Stimulated activated CD8-positive, alpha-beta memory T cell treated with anti-CD3 and anti-CD28 coated beads, Interleukin-4, amount 100 ng/mL, for 1 hour (primary cell): Measurements from ENCODE around the gene B4GALNT4.
"Not testable (repeated sequence)": the region's sequence is repeated elsewhere in the genome, so short reads cannot be mapped to it uniquely, and the experiment has no call there.

Experiments
- DNase-seq, 2 donors: peaks; one replicate each; pipeline ENCODE4 v3.0.0-alpha.2; 2020; ENCODE audit warnings: low read depth in 2 of 2, low spot score in 1 of 2

The B4GALNT4 gene

GRCh38 chr11:369336-370018, at the start of gene B4GALNT4:
TSS of gene B4GALNT4 (plus strand) at chr11:369499. CDS start at chr11:369804, 305 bp downstream.
- no peak for DNase-seq

GRCh38 chr11:319888-320273, 49.4 kb upstream of the B4GALNT4 start:
- not testable (repeated sequence) for DNase-seq

GRCh38 chr11:324156-324555, 45.1 kb upstream of the B4GALNT4 start:
- no peak for DNase-seq

GRCh38 chr11:324593-325517, 44.4 kb upstream of the B4GALNT4 start:
- DNase-seq, result not testable (repeated sequence)

GRCh38 chr11:325796-326591, 43.3 kb upstream of the B4GALNT4 start:
- DNase-seq, result no peak

GRCh38 chr11:326592-326841, 42.8 kb upstream of the B4GALNT4 start:
- DNase-seq, result no peak

GRCh38 chr11:326842-327580, 42.3 kb upstream of the B4GALNT4 start:
- DNase-seq, result no peak

- no peak for DNase-seq
These were observed 41.7 kb upstream of the B4GALNT4 start for GRCh38 chr11:327581-327923.

- no peak for DNase-seq
These were observed 41.3 kb upstream of the B4GALNT4 start for GRCh38 chr11:328012-328411.

GRCh38 chr11:328516-329100, 40.7 kb upstream of the B4GALNT4 start:
- DNase-seq, result not testable (repeated sequence)

- no peak for DNase-seq
These were observed 39.4 kb upstream of the B4GALNT4 start for GRCh38 chr11:329886-330253.

GRCh38 chr11:330307-330693, 39.0 kb upstream of the B4GALNT4 start:
- no peak for DNase-seq

- DNase-seq, result no peak
These were observed 38.5 kb upstream of the B4GALNT4 start for GRCh38 chr11:330694-331357.

- no peak for DNase-seq
These were observed 37.8 kb upstream of the B4GALNT4 start for GRCh38 chr11:331358-332060.

- DNase-seq, result no peak
These were observed 36.4 kb upstream of the B4GALNT4 start for GRCh38 chr11:332651-333480.

GRCh38 chr11:333616-334263, 35.6 kb upstream of the B4GALNT4 start:
- not testable (repeated sequence) for DNase-seq

- DNase-seq, result no peak
These were observed 34.9 kb upstream of the B4GALNT4 start for GRCh38 chr11:334264-334994.
